ENCODE measurements around the gene HIVEP3. TPM values are rescaled to one million over a fixed set of nuclear protein-coding genes. Genes with fewer than 3 reads are reported as not detected.

HIVEP3 gene
- total RNA-seq, 1 donor from 2014 or later, result 0.37 TPM

GRCh38 chr1:41749991-41750745, 168.6 kb downstream of the HIVEP3 start:
- no peaks in the 10 kb centered on the region for H3K9me3 Mint-ChIP-seq
- TF ChIP-seq EZH2 (IDR thresholded peaks at IDR 0.05) (no peak), EZH2phosphoT487 (IDR thresholded peaks at IDR 0.05) (no peak), CTCF (IDR thresholded peaks at IDR 0.05) (no peak)
- DNase-seq (ENCODE audit: low spot score), result no peak
- H3K27ac Mint-ChIP-seq, result no peak overlapping the region
- no peaks in the 10 kb centered on the region for H3F3A ChIP-seq (ENCODE audit: low read depth)
- no peaks in the 10 kb centered on the region for H3K36me3 ChIP-seq
- no peaks in the 10 kb centered on the region for H3K9me3 ChIP-seq (ENCODE audit: low read depth)
- H3K4me2 ChIP-seq, result no peak overlapping the region
- H3K27ac ChIP-seq, result no peak overlapping the region
- H3K27me3 Mint-ChIP-seq (ENCODE audit: insufficient read depth, low read depth), result peaks cover 2% of the 10 kb centered on the region
- H3K4me3 ChIP-seq, result no peak overlapping the region
- no peaks in the 10 kb centered on the region for H3K4me1 Mint-ChIP-seq
- H3K79me2 ChIP-seq (ENCODE audit: low read depth), result no peaks in the 10 kb centered on the region
- H3K4me1 ChIP-seq, result no peaks in the 10 kb centered on the region
- H3K9ac ChIP-seq, result no peak overlapping the region
- no peaks in the 10 kb centered on the region for H4K20me1 ChIP-seq (ENCODE audit: low read depth)
- H2AFZ ChIP-seq (replicated peaks), result no peak overlapping the region
- no peaks in the 10 kb centered on the region for H3K27me3 ChIP-seq
- no peak overlapping the region for H3K4me3 Mint-ChIP-seq
- no peaks in the 10 kb centered on the region for H3K36me3 Mint-ChIP-seq

GRCh38 chr1:41745022-41745421, 173.7 kb downstream of the HIVEP3 start:
- H3K9me3 ChIP-seq (ENCODE audit: low read depth), result no peaks in the 10 kb centered on the region
- H3K36me3 Mint-ChIP-seq, result no peaks in the 10 kb centered on the region
- no peak overlapping the region for H3K27ac ChIP-seq
- no peaks in the 10 kb centered on the region for H4K20me1 ChIP-seq (ENCODE audit: low read depth)
- H3F3A ChIP-seq (ENCODE audit: low read depth), result no peaks in the 10 kb centered on the region
- no peak overlapping the region for H3K4me2 ChIP-seq
- H3K27ac Mint-ChIP-seq, result no peak overlapping the region
- no peaks in the 10 kb centered on the region for H3K9me3 Mint-ChIP-seq
- H3K27me3 Mint-ChIP-seq (ENCODE audit: insufficient read depth, low read depth), result no peaks in the 10 kb centered on the region
- no peak overlapping the region for H3K4me3 Mint-ChIP-seq
- H3K9ac ChIP-seq, result no peak overlapping the region
- no peaks in the 10 kb centered on the region for H3K4me1 ChIP-seq
- no peaks in the 10 kb centered on the region for H3K27me3 ChIP-seq
- DNase-seq (ENCODE audit: low spot score), result no peak
- no peak overlapping the region for H2AFZ ChIP-seq (replicated peaks)
- H3K4me1 Mint-ChIP-seq, result no peaks in the 10 kb centered on the region
- no peak overlapping the region for H3K4me3 ChIP-seq
- no peak for TF ChIP-seq CTCF (IDR thresholded peaks at IDR 0.05)
- TF ChIP-seq EZH2phosphoT487 (IDR thresholded peaks at IDR 0.05), result no peak
- no peak for TF ChIP-seq EZH2 (IDR thresholded peaks at IDR 0.05)
- no peaks in the 10 kb centered on the region for H3K36me3 ChIP-seq
- H3K79me2 ChIP-seq (ENCODE audit: low read depth), result no peaks in the 10 kb centered on the region

DNA sequence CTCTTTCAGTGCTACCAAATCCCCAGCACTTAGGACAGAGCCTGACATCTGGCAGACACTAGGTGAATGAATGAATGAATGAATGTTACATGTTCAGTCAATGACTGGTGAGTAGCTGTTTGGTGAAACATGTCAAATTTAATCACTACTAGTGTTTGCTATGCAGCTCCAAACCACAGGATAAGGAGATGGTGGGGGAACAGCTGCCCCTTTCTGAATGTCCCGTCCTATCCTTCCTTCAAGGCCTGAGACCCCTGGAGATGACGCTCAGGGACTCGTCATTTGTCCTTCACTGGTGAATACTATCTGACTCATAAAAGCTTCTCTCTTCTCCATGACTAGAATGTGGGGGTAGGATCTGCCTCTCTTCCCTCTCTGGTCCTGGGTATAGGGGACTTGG, 175.4 kb downstream of the HIVEP3 start:
- no peak overlapping the region for H3K9ac ChIP-seq
- no peaks in the 10 kb centered on the region for H3K4me1 ChIP-seq
- Mint-ChIP-seq H3K4me3 (no peak overlapping the region), H3K36me3 (no peaks in the 10 kb centered on the region), H3K27me3 (ENCODE audit: insufficient read depth, low read depth) (no peaks in the 10 kb centered on the region), H3K9me3 (no peaks in the 10 kb centered on the region), H3K4me1 (peaks cover 5% of the 10 kb centered on the region), H3K27ac (no peak overlapping the region)
- no peak for DNase-seq (ENCODE audit: low spot score)
- no peak overlapping the region for H3K27ac ChIP-seq
- no peak for TF ChIP-seq CTCF (IDR thresholded peaks at IDR 0.05)
- no peaks in the 10 kb centered on the region for H3F3A ChIP-seq (ENCODE audit: low read depth)
- H3K9me3 ChIP-seq (ENCODE audit: low read depth), result no peaks in the 10 kb centered on the region
- no peaks in the 10 kb centered on the region for H3K79me2 ChIP-seq (ENCODE audit: low read depth)
- no peaks in the 10 kb centered on the region for H3K36me3 ChIP-seq
- no peaks in the 10 kb centered on the region for H4K20me1 ChIP-seq (ENCODE audit: low read depth)
- H3K4me3 ChIP-seq, result no peak overlapping the region
- H2AFZ ChIP-seq (replicated peaks), result no peak overlapping the region
- no peaks in the 10 kb centered on the region for H3K27me3 ChIP-seq
- no peak overlapping the region for H3K4me2 ChIP-seq
